H9 (cell line): ENCODE measurements around the gene RASGRP3. TPM values are rescaled to one million over a fixed set of nuclear protein-coding genes. Genes with fewer than 3 reads are reported as not detected.

Experiments
- DNase-seq: peaks from one replicate; pipeline ENCODE4 v3.0.0-alpha.2; 2017
- H2AFZ ChIP-seq: one replicate; pipeline ENCODE4 v1.6.1; 2013; ENCODE audit warnings: mild to moderate bottlenecking, low read length, control low read depth, moderate library complexity
- H2AK5ac ChIP-seq: 2 replicates; pipeline ENCODE4 v1.6.1; 2013; ENCODE audit warnings: low read length, control low read depth, mixed read lengths; ENCODE audit not compliant: insufficient read length
- H2BK120ac ChIP-seq: one replicate; pipeline ENCODE4 v1.6.1; 2013; ENCODE audit warnings: low read depth, mild to moderate bottlenecking, low read length, control low read depth, inconsistent platforms; ENCODE audit not compliant: poor library complexity, severe bottlenecking
- H2BK12ac ChIP-seq: 2 replicates; pipeline ENCODE4 v1.6.1; 2013; ENCODE audit warnings: low read length, control low read depth, mixed read lengths, low read depth; ENCODE audit not compliant: insufficient read length
- H2BK15ac ChIP-seq: 2 replicates; pipeline ENCODE4 v1.6.1; 2013; ENCODE audit warnings: low read depth, low read length, control low read depth
- H2BK20ac ChIP-seq: one replicate; pipeline ENCODE4 v1.6.1; 2013; ENCODE audit warnings: low read depth, mild to moderate bottlenecking, low read length, control low read depth, inconsistent platforms; ENCODE audit not compliant: poor library complexity, severe bottlenecking
- H2BK5ac ChIP-seq: 2 replicates; pipeline ENCODE4 v1.6.1; 2013; ENCODE audit warnings: low read length, control low read depth, mixed read lengths; ENCODE audit not compliant: insufficient read length
- H3K14ac ChIP-seq: 2 replicates; pipeline ENCODE4 v1.6.1; 2013; ENCODE audit warnings: low read length, control low read depth; ENCODE audit not compliant: insufficient read depth
- H3K18ac ChIP-seq: 2 replicates; pipeline ENCODE4 v1.6.1; 2013; ENCODE audit warnings: low read depth, mild to moderate bottlenecking, mixed read lengths, low read length, control low read depth; ENCODE audit not compliant: insufficient read length
- H3K23ac ChIP-seq: 2 replicates; pipeline ENCODE4 v1.6.1; 2013; ENCODE audit warnings: low read length, control low read depth, mixed read lengths, low read depth; ENCODE audit not compliant: insufficient read length
- H3K23me2 ChIP-seq: 2 replicates; pipeline ENCODE4 v1.6.1; 2013; ENCODE audit warnings: low read depth, mild to moderate bottlenecking, mixed read lengths, low read length, control low read depth; ENCODE audit not compliant: insufficient read length, poor library complexity, severe bottlenecking
- H3K27ac ChIP-seq: 2 replicates; pipeline ENCODE4 v1.5.1; 2013; ENCODE audit warnings: low read length, control low read depth, mixed read lengths, low read depth; ENCODE audit not compliant: insufficient read length
- H3K27me3 ChIP-seq: 2 replicates; pipeline ENCODE4 v1.6.1; 2013; ENCODE audit warnings: low read length, control low read depth, inconsistent platforms; ENCODE audit not compliant: insufficient read depth
- H3K4ac ChIP-seq: 2 replicates; pipeline ENCODE4 v1.6.1; 2013; ENCODE audit warnings: low read depth, mild to moderate bottlenecking, control low read depth, inconsistent platforms, low read length, moderate library complexity
- H3K4me1 ChIP-seq: 2 replicates; pipeline ENCODE4 v1.6.1; 2013; ENCODE audit warnings: low read length, control low read depth, inconsistent platforms; ENCODE audit not compliant: insufficient read depth
- H3K4me2 ChIP-seq: 2 replicates; pipeline ENCODE4 v1.6.1; 2013; ENCODE audit warnings: low read length, control low read depth, mixed read lengths; ENCODE audit not compliant: insufficient read length, insufficient read depth
- H3K56ac ChIP-seq: 2 replicates; pipeline ENCODE4 v1.6.1; 2013; ENCODE audit warnings: low read depth, mild to moderate bottlenecking, mixed read lengths, low read length, control low read depth; ENCODE audit not compliant: insufficient read length
- H3K79me1 ChIP-seq: 2 replicates; pipeline ENCODE4 v1.6.1; 2013; ENCODE audit warnings: low read depth, mild to moderate bottlenecking, moderate library complexity, low read length, control low read depth, inconsistent platforms; ENCODE audit not compliant: insufficient read depth, poor library complexity, severe bottlenecking
- H3K79me2 ChIP-seq: 2 replicates; pipeline ENCODE4 v1.6.1; 2013; ENCODE audit warnings: low read length, control low read depth, inconsistent platforms; ENCODE audit not compliant: insufficient read depth
- H3K9ac ChIP-seq: 2 replicates; pipeline ENCODE4 v1.6.1; 2013; ENCODE audit warnings: low read length, control low read depth, mixed read lengths; ENCODE audit not compliant: insufficient read length; ENCODE audit errors: extremely low read depth
- H3K9me3 ChIP-seq: one replicate; pipeline ENCODE4 v1.6.1; 2013; ENCODE audit warnings: low read depth, low read length, inconsistent platforms; ENCODE audit not compliant: control insufficient read depth
- H3T11ph ChIP-seq: one replicate; pipeline ENCODE4 v1.6.1; 2013; ENCODE audit warnings: mild to moderate bottlenecking, low read length, control low read depth, inconsistent platforms
- H4K20me1 ChIP-seq: one replicate; pipeline ENCODE4 v1.6.1; 2013; ENCODE audit not compliant: control insufficient read depth, insufficient read length, insufficient read depth
- H4K5ac ChIP-seq: 2 replicates; pipeline ENCODE4 v1.6.1; 2013; ENCODE audit warnings: low read depth, mild to moderate bottlenecking, mixed read lengths, low read length, control low read depth; ENCODE audit not compliant: insufficient read length
- H4K8ac ChIP-seq: replicated peaks from 2 replicates; pipeline ENCODE4 v1.6.1; 2013; ENCODE audit warnings: low read length, control low read depth, mixed read lengths, low read depth; ENCODE audit not compliant: insufficient read length
- H4K91ac ChIP-seq: 2 replicates; pipeline ENCODE4 v1.6.1; 2013; ENCODE audit warnings: low read depth, mild to moderate bottlenecking, moderate library complexity, mixed read lengths, low read length, control low read depth; ENCODE audit not compliant: insufficient read length
- H3K27ac Mint-ChIP-seq, 3 experiments: 2 replicates in 2 of 3; 3 replicates in 1 of 3; pipeline ENCODE4 v1.8.0; 2020 to 2021; ENCODE audit warnings: mixed read lengths in 3 of 3, mild to moderate bottlenecking in 1 of 3, moderate library complexity in 1 of 3
- H3K27me3 Mint-ChIP-seq: 2 replicates; pipeline ENCODE4 v1.8.0; 2021; ENCODE audit warnings: low read depth, mild to moderate bottlenecking, moderate library complexity, mixed read lengths
- H3K36me3 Mint-ChIP-seq, 3 experiments: 2 replicates in 2 of 3; 3 replicates in 1 of 3; pipeline ENCODE4 v1.8.0; 2020 to 2021; ENCODE audit warnings: low read depth in 3 of 3, mixed read lengths in 3 of 3; ENCODE audit not compliant: insufficient read depth in 1 of 3
- H3K4me1 Mint-ChIP-seq, 2 experiments: 2 replicates each; pipeline ENCODE4 v1.8.0; 2020; ENCODE audit warnings: mixed read lengths in 2 of 2
- H3K4me3 Mint-ChIP-seq, 2 experiments: 2 replicates in 1 of 2; 3 replicates in 1 of 2; pipeline ENCODE4 v1.8.0; 2020 to 2021; ENCODE audit warnings: mild to moderate bottlenecking in 2 of 2, mixed read lengths in 2 of 2, moderate library complexity in 1 of 2
- H3K9me3 Mint-ChIP-seq, 2 experiments: 2 replicates in 1 of 2; 3 replicates in 1 of 2; pipeline ENCODE4 v1.8.0; 2020; ENCODE audit warnings: mild to moderate bottlenecking in 2 of 2, mixed read lengths in 2 of 2, moderate library complexity in 1 of 2
- CTCF ChIP-seq: fragments of 200-600 bp; sonication (generic); conservative IDR thresholded peaks from 3 replicates; pipeline ENCODE4 v1.8.0; 2021; ENCODE audit warnings: antibody characterized with exemption, mild to moderate bottlenecking
- WGBS: extraction: QIAGEN DNeasy Blood & Tissue Kit; methylation state at CpG from one replicate; pipeline ENCODE4 v1.1.7; 2013; ENCODE audit warnings: missing lambda C conversion rate, low lambda C conversion rate, mixed read lengths; ENCODE audit not compliant: insufficient read length; ENCODE audit errors: extremely low coverage; 5-methylcytosine and 5-hydroxymethylcytosine counted together
- total RNA-seq: library from RNA; stranded (reverse); gene quantifications from 2 replicates; pipeline ENCODE4 v1.2.1, GENCODE V29; 2021

Gene RASGRP3
- total RNA-seq, 1 experiment from 2014 or later: not detected

GRCh38 chr2:33529771-33530481, 53.5 kb downstream of the RASGRP3 start:
- Histone ChIP-seq H3K4me1 (no peaks in the 10 kb centered on the region), H4K8ac (no peak overlapping the region), H4K5ac (no peak overlapping the region), H3K18ac (no peak overlapping the region), H3K4me2 (no peak overlapping the region), H3K23me2 (no peaks in the 10 kb centered on the region), H3K14ac (no peak overlapping the region), H3K9ac (no peak overlapping the region), H3K4ac (no peak overlapping the region), H2BK20ac (no peak overlapping the region), H2BK5ac (no peak overlapping the region), H2BK12ac (no peak overlapping the region), H3K56ac (no peak overlapping the region), H3K27ac (no peak overlapping the region), H2BK15ac (no peak overlapping the region), H3K79me2 (no peaks in the 10 kb centered on the region), H3K9me3 (no peaks in the 10 kb centered on the region), H2AK5ac (no peak overlapping the region), H3T11ph (no peak overlapping the region), H4K91ac (no peak overlapping the region), H3K23ac (no peak overlapping the region), H4K20me1 (no peaks in the 10 kb centered on the region), H3K79me1 (no peaks in the 10 kb centered on the region), H2BK120ac (no peak overlapping the region), H3K27me3 (no peaks in the 10 kb centered on the region), H2AFZ (no peak overlapping the region)
- Mint-ChIP-seq H3K4me3 (no peak overlapping the region), H3K36me3 (0 out of 7 replicates have a peak, but pooled peaks cover 0 to 2% (median 0%) of the 10 kb centered on the region in 3 experiments), H3K9me3 (no peaks in the 10 kb centered on the region), H3K4me1 (no peaks in the 10 kb centered on the region), H3K27me3 (peaks cover 2% of the 10 kb centered on the region; the same call in 1 of the 2 replicates), H3K27ac (no peak overlapping the region)
- DNase-seq: no peak
- TF ChIP-seq CTCF: no peak
- WGBS: no CpG with 5 or more reads among the region's 6 CpGs
